Thyroid gland (tissue), 4 donors: ENCODE measurements around the gene TGM5.

Experiments used
- CTCF ChIP-seq, 6 experiments: fragments of 200-600 bp in 3 of 6; fragments of 450-650 bp in 3 of 6; sonication (generic) in 3 of 6; IDR thresholded peaks; one replicate each; pipeline ENCODE4 v1.5.1; 2016 to 2019; ENCODE audit warnings: antibody characterized with exemption in 6 of 6, mild to moderate bottlenecking in 2 of 6, inconsistent platforms in 1 of 6, moderate library complexity in 1 of 6
- POLR2A ChIP-seq, 2 donors: fragments of 450-650 bp; IDR thresholded peaks; one replicate each; pipeline ENCODE4 v1.6.1; 2017; ENCODE audit warnings: antibody characterized with exemption in 2 of 2, mild to moderate bottlenecking in 2 of 2, moderate library complexity in 1 of 2

GRCh38 chr15:43206054-43206453 lies 60.7 kb downstream of the TGM5 start:
- TF ChIP-seq POLR2A (IDR thresholded peaks at IDR 0.05), result no peak
- no peak for TF ChIP-seq CTCF (IDR thresholded peaks at IDR 0.05)
